HG03460 (cell line): Measurements from ENCODE around the gene SRRD.

Experiments used
- ATAC-seq: cut with Tn5 transposase; IDR thresholded peaks from one replicate; pipeline ENCODE4 v1.9.1; 2021; ENCODE audit not compliant: unreplicated experiment

SRRD gene

DNA sequence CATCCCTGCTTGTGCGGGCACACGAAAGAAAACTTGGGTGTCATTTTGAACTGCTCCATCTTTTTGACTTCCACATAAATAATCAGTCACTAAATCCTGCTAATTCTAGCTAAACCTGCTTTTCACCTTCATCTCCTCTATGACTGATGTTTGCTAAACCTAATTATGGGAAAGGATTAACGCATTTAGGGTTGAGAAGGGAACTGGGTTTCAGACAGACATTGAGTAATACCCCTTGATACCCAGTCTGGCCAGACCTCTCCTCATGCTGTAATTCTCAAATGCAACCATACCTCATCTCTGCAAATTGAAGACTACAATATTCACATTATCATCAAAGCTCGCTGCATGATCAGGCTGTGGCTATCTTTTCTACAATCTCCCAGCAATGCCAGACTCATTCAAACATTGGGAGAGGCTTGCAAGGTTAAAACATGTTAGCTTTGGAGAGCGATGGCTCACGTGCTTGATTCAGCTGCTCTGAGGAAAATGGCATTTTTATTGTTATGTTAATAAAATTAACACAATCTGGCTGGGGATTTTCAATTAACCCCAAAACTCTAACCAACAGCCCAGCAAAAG lies 2.5 kb upstream of the SRRD start:
- ATAC-seq, result no peak

DNA sequence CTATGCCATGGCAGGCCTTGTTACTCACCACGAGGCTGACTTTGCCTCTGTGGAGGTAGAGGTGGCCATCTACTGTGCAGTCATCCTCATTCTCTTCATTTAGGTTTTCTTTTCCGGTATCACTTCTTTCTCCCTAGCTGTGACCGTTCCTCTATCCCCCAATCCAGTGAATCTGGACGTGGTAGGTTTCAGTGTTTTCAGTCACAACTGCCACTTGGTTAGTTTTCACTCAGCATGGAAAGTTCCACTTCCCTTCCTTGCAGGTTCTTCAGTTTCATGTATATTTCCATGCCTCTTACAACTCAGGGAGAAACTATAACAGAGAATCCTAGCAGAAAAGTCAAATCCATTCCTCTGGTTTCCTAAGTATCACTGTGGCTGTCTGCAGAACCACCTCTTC lies 2.0 kb upstream of the SRRD start:
- no peak for ATAC-seq

DNA sequence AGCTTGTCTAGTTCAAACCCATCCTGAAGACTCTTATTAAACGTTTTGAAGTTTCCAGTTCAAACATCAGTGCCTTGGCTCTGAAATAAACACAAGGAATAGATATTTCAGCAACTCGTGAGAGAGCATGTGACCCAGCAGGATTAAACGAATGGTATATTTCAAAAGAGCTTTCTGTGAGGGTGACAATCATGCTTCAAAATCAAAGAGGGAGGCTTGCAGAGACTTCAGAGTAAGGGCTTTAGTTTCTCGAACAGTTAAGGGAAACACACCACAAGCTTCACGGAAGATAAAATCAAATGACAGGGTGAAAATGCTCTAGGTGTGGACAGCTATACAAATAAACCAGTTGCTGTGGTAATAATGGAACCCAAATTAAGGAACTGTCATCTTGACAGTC lies 1.5 kb upstream of the SRRD start:
- no peak for ATAC-seq

DNA sequence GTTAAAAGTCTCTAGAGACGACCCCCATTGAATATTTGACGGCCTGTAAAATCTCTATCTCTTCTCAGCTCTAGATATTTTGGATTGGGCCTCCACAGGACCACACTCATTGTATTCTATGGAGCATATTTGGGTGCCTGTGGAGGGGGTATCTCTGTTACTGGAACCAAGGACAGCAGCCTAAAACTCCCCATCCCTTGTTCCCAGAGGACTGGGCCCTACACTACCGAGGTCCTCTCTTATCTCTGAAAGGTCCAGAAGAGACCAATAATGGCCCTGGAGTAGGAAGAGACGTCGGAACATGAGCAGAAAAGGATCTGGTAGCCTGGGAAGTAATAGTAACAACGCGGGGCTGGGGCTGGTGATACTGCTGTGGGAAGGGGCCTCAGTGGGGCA lies 636 bp upstream of the SRRD start:
- no peak for ATAC-seq

DNA sequence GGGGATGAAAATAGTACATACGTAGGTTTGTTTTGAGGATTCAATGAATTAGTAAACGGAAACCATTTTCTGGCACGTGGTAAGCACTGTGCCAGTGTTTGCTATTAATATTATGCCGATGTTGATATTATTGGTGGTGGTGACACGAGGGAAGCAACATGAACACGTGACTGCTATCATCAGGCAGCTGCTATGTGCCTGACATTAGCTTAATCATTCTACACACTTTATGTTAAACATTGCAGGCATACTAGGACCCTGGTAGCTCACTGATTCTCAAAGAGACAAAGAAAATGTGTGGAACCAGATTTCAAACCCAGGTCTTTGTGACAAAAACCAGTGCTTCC lies 656 bp downstream of the SRRD start:
- ATAC-seq, result no peak

DNA sequence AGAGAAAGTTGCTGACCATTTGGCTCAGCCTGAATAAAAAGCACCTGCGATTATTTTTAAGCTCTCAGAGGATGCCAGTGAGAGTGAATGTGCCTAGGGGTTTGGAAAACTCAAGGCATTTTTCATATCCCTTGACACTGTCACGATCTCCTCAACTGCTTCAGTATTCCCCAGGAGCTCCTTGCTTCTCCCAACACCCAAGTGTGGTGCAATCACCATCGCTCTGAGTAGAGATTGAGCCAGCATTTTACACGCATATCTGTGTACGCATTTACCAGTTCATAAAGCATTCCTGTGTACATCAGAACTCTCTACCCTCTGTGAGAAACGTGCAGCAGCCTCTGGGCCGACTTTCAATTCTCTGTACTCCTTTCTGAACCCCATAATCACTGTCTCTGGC lies 1.3 kb downstream of the SRRD start:
- no peak for ATAC-seq

DNA sequence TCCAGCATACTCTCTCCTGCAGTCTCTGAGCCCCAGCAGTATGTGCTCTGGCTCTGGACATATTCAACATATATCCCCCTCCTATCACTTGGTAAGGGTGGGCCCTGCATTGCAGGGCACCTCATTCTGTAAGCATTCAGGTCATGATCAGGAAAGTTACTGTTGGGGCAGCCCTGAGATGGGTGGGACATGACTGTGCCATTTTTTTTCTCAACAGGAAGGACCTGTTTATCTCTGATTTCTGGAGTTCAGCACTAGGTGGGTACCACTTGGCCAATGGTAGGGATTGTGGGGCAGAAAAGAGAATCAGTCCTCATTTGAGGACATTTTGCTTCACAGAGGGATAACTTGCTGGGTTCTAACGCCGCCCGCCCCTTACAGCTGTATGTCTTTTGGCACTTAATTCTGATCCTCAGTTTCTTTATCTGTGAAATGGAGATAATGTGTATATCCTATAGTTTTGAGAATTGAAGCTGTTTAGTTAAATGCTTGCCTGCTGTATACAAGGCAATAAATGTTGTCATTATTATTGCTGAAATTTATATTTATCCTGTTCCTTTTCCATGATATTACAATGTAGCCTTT lies 2.2 kb downstream of the SRRD start:
- no peak for ATAC-seq

DNA sequence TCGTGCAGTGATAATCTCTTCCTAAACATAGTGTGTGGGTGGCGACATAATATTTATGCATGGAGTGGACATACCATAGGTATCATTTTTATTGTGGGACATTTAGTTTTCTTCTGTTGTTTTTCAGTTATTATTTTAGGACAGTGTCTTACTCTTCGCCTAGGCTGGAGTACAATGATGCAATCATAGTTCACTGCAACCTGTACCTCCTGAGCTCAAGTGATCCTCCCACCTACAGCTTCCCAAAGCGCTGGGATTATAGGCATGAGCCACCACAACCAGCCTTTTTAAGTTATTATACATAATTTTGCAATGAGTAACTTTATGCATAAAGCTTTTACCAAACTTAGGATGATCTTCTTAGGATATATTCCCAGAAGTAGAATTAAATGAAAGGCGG lies 2.7 kb downstream of the SRRD start:
- no peak for ATAC-seq

DNA sequence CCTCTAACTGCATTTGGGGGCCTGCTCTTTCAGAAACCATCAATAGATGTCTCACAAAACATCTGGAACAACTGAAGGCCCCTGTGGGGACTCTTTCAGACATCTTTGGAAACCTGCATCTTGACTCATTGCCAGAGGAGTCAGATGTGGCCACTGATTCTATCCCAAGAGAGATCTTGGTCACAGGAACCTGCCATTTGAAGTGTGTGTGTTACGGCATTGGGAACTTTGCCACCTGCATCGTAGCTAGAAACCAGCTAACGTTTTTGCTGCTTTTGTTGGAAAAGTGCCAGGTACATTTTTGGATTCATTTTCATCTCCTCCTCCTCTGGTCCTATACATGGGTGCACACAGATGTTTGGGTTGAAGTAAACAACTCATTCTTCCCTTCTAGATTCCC lies 4.3 kb downstream of the SRRD start:
- ATAC-seq, result no peak

DNA sequence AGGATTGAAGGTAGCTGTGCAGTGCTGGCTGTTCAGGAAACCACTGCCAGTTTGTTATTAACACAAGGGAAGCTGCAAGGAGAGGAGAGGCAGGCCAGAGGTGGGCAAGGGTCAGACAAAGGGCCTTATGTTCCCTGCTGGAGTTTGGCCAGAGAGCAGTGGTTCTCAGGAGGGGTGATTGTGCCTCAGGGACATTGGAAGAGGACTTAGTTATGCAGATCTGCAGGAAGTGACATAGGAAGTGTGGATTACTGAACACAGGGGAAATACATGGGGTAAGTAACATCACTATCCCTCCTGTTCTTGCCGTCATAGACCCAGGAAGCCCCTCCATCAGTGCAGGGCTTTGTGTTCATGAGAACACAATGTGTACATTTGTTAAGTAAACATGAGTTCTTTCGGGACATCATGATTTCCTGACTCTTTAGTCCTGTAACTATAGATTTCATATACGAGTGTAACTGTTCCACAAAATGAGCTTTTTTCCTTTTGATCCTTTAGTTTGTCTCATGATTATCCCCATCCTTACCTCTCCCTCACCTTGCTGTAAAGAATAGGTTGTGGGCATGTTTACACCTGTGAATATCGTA lies 5.9 kb downstream of the SRRD start:
- ATAC-seq, result no peak

DNA sequence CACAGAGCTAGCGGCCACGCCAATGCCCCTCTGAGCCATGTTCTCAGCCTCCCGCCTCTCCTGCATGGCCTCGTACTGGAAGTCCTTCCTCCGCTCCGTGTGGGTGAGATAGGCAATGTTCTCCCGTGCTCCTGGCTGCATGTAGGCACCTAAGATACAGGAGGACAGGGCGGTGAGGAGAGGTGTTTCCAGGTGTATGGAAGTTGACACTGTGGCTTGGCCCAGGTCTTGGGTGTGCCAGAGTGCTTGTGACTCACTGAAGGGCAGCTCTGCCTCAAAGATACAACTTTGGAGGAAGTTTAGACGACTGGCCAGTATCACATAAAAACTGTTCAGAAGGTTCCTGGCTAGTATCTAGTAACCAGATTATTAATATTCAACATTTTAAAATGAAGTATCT lies 8.5 kb downstream of the SRRD start:
- no peak for ATAC-seq

DNA sequence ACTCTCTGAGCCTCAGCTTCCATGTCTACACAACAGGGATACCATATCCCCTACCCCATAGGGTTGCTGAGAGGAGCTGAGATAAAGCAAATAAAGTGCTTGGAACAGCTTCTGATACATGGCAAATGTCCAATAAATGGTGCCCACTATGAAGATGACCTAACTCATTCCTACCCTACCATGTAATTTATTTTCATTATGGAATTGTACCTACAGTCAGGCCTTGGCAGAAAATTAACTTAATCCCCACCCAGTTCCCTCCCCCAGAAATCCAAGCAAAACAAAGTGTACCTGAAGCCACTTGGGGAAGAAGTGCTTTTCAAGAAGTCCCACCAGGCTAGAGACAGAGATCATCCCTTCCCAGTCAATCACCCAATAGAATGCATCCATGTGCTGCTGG lies 10.8 kb downstream of the SRRD start:
- ATAC-seq, result no peak

DNA sequence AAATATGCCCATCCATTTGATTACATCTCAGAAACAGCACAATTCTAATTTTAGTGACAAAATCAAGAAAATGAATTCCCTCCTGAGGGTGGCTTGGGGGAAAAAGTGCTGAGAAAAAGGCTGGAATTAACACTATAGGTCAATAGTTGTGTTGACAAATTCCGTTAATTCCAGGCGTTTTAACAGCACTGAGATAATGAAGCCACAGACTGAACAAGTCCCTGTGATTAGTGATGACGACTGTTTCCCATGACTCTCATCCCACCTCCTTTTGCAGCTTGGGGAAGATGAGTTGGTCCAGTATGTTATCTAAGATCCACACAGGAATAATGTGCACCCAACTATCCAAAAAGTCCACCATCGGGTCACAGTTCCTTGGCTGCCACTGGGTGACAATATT lies 12.8 kb downstream of the SRRD start:
- no peak for ATAC-seq

DNA sequence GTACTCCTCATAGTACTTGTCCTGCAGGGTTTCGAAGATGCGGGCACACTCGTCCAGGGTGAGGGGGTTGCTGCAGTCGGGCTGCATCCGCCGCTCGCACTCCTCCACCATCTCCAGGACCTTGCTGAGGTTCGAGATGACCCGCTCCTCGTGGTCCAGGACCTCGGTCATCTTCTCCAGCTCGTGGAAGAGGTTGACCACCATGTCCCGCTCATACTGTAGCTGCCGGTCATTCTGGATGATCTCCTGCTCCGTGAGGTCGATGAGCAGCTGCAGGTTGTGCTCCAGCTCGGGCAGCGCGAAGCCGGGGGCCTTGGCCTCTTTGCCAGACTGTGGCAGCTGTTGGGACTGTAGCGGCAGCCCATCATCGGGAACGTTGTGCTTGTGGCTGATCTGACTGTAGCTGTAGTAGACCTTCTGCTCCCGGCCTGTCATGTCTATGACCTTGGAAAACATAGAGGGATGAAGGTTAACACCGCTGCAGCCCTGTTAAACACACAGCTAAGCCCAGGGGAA lies 15.6 kb downstream of the SRRD start:
- ATAC-seq, result no peak

DNA sequence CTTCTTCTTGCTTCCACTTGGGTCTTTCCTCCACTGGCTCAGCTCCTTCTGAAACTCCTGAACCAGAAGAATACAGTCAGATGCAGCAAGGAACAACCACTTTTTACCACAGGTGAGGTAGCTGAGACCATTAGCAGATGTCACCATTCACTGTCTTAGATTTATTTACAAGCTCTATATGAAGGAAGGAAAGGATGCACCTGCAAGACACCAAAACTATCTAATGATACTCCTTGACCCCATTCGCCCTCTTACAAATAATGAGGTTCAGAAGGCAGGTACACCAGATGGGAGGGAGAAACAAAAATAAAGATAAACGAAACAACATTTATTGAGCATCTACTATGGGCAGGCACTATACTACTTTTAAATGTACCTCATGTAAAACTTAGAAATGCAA lies 18.3 kb downstream of the SRRD start:
- no peak for ATAC-seq

DNA sequence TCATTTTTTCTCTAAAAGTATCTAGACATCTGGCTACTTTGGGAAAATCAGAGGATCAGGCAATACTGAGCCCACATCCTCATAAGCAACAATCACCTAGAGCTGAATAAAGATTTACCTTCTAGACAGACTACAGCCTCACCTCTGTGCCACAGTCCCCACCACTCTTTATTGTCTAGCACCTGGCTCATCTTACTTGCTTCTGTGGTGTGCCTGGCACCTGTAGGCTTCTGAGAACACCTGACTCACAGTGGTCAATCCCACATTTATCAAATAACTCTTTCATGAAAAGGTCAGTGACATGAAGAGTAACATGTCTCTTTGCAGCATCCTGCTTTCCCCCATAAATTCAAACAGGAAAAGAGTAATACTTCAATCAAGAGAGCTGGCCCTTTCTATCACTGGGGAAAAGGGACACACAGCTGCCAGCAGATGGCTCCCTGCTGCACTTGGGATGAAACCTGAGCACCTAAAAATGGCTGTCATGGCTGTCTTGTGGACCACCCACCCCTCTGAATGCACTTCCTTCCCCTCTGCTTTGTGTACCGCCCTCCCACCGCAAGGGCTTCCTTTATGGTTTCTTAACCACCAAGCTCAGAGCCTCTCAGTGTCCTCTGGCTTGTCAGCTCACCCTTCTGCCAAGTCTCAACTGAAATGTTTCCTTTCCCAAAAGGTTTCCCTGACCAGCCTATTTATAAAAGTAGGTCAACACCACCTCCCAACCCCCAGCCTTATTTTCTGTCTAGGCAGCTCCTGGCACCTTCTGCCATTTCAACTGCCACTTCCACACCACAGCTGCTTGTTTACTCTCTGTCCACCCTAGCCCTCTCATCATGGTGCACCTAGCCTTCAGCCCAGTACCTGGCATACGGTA lies 19.2 kb downstream of the SRRD start:
- no peak for ATAC-seq

DNA sequence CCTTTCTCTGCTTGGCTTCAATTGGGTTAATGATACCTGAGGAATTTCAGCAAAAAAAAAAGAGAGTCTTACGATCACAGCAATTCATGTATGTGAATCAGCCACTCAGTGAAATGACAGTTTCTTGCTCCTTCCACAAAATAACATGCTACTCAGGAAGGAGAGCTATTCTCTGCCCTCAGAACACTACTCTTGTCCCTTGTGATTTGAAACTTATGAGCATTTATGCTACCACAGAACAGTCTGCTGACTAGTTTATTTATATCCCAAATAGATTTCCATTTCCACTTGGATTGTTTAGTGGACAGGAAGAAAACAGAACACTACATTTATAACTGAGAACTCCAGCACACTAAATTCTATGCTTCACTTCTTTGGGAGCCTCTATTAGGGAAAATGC lies 20.1 kb downstream of the SRRD start:
- no peak for ATAC-seq

DNA sequence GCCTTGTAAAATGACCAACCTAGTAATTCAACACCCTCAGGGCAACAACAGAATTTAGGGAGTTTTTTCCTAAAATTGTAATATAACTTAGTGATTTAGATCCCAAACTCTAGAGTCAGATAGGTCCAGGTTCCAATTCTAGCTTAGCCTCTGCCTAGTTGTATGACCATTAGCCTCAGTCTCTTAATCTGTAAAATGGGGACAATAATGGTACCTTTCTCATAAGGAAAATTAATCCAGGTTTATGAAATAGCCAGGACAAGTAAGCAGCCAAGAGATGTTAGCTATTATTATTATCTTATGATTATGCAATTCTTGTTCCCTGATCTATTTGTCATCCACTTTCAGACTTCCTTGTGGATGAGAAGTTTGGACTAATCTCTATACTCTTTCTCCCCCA lies 24.5 kb downstream of the SRRD start:
- no peak for ATAC-seq

DNA sequence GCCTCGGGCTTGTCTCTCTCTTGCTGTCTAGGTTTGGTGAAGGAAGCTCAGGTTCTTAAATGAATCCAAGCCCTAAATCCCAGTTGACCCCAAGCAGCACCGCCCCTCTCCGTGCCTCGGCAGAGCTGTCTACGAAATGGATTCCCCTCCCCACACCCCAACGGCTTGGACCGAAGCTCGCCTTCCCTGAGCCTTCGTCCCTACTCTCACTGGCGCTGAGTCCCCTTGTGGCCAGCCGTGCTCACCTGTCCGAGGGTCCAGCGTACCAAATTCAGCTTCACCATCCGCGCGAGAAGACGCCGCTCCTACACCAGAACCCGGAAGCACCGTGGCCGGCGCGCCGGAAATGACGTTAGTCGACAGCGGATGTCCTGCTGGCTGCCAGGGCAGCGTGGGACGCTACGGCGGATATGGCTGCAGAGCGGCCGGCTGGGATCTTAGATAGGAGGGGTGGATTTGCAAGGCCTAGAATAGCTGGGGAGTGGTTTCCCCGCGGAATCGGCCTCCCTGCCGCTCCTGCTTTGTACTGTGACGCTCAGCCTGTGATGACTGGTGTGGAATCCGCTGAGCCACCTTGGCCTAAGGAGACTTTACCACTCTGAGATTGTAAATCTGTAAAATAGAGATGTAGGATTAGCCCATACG lies 28.6 kb downstream of the SRRD start, which contains the start of gene TFIP11:
Gene TFIP11 (minus strand): TSS at position 325 of the 645 bp plus-strand sequence. CDS start 2,201 bp downstream, outside the sequence.
- peak; percentile 94 for ATAC-seq

DNA sequence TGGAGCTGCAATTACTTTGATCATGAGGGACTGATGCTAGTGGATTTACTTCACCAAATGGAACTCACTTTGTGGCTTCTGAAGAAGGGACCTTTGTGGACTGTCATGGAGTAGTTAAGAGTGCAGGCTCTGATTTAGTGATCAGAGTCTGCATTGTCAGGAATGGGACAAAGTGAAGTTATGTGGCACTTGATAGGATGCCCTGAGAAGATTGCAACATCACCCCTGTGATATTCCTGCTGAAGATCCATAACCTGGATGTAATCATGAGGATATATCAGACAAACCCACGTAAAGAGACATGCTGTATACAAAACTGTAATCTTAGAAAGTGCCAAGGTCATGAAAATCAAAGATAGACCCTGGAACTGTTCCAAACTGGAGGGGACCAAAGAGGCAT lies 30.2 kb downstream of the SRRD start:
- no peak for ATAC-seq

DNA sequence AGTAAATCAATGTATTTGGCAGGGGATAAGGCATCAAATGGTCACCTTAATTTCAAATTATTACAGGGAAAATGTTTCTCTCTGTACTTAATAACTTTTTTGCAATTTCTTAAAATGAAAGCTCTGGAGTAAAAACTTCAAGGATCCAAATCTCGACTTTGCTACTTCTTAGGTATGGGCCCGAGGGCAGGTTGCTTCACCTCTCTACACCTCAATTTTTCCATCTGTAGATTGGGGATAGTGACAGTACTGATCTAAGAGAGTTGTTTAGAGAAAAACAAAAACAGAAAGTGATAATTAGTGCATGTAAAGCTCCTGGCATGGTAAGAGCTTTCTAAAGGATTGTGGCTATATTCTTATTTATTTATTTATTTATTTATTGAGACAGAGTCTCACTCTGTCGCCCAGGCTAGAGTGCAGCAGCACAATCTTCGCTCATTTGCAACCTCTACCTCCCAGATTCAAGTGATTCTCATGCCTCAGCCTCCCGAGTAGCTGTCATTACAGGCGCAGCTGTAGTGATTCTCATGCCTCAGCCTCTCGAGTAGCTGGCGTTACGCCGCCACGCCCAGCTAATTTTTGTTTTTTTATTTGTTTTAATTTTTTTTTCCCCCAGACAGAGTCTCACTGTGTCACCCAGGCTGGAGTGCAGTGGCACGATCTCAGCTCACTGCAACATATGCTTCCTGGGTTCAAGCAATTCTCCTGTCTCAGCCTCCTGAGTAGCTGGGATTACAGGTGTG lies 30.9 kb downstream of the SRRD start:
- ATAC-seq, result no peak
